Stimulated activated CD8-positive, alpha-beta memory T cell treated with anti-CD3 and anti-CD28 coated beads, Interleukin-7, amount 100 ng/mL, for 48 hours (primary cell): ENCODE results near the gene HDDC2.
"Not testable (repeated sequence)": the region's sequence is repeated elsewhere in the genome, so short reads cannot be mapped to it uniquely, and the experiment has no call there.

ENCODE experiments used
- DNase-seq, 2 donors: peaks; one replicate each; pipeline ENCODE4 v3.0.0-alpha.2; 2020; ENCODE audit warnings: low read depth in 1 of 2; ENCODE audit errors: extremely low read depth in 1 of 2

Gene HDDC2

GRCh38 chr6:125307150-125307838, 5.5 kb upstream of the HDDC2 start:
- no peak for DNase-seq

DNA sequence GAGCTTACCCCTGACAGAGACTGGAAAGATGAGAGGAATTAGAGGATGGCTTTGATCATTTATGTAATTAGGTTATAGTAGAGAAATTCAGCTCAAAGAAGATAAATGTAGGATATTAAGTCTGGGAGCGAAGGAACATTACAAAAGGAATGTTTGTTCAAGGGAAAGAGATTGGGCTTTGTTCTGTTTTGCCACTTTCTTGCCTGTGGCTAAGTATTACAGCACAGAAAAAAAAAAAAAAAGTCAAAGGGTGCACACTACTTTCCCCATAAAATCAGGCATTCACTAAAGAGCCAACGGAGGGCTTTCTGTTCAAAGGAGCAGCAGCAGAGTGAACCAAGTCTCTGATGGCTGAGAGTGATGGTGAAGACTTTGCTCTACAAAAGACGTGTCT, 5.0 kb upstream of the HDDC2 start:
- DNase-seq: no peak

- DNase-seq: no peak
Measured at GRCh38 chr6:125304970-125305660, 3.3 kb upstream of the HDDC2 start.

GRCh38 chr6:125303512-125303854, 1.7 kb upstream of the HDDC2 start:
- no peak for DNase-seq

- no peak for DNase-seq
Measured at GRCh38 chr6:125302840-125303511, 1.2 kb upstream of the HDDC2 start.

DNA sequence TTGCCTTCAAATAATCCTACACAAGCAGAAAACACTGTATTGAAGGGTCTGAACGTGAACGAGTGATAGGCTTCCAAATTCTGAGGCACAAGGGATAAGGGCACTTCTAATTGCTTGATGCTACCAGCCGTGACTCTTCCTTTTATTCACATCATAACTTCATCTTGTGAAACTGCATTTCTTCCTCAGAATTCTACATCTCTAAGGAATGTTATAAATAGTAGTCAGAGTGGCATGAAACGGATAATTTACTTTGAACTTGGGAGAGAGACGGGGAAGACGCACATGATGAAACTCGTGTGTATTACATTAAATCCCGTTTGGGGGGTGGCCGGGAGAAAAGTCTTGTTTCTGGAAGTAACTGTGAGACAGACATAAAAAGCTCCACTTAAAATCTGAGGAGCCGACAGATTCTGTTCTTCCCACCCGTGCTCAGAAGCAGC, 754 bp downstream of the HDDC2 start:
- DNase-seq: no peak

DNA sequence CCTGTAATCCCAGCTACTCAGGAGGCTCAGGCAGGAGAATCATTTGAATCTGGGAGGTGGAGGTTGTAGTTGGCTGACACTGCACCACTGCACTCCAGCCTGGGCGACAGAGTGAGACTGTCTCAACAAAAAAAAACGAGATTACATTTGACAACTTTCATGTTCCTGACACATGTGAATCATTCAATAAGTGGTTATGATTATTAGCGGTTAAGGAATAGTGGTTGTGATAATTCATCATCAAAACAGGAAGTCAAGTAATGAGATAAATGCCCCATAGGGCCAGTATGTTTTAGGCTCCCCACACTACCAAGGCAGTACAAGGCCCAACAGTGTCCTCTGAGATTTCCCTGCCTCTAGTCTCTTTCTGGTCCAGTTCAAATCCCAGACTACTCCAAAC, 2.5 kb downstream of the HDDC2 start:
- no peak for DNase-seq

- DNase-seq: no peak
Measured at GRCh38 chr6:125296471-125296870, 5.3 kb downstream of the HDDC2 start.

GRCh38 chr6:125294925-125295324, 6.8 kb downstream of the HDDC2 start:
- no peak for DNase-seq

GRCh38 chr6:125294036-125294435, 7.7 kb downstream of the HDDC2 start:
- DNase-seq: no peak

- no peak for DNase-seq
Measured at GRCh38 chr6:125293587-125293986, 8.2 kb downstream of the HDDC2 start.

DNA sequence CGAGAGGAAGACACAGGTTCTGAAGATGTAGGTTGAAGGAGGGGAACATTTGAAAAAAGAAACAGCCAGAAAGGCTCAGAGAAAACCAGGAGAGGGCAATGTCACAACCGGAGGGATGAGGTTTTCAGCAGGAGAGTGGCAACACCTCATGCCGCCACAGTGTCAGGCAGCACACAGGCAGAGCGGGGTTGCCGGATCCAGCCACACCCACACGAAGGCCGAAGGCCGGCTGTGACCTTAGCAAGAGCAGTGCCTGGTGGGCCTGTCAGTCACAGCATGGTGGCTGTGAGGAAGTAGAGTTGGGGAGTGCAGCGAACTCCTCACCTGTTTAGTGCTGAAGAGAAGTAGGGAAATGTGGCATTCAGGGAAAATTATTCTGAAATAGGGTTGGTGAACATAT, 14.0 kb downstream of the HDDC2 start:
- DNase-seq: no peak

DNA sequence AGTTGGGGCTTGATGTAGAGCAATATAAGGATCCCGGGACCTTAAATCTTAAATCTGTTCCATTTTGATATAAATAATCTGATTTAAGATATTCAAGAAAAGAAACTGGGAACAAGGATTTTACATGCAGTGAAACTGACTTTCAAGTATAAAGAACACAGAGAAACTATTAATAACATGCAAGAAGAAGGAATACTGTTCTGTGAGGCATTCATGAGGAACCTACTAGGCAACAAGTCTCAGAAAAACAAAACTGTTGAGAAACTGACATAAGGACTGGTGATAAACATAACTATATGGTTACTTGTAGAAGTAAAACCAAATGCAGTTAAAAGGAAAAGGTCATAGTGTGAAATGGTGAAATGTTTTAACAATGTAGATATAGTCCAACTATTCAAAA, 15.8 kb downstream of the HDDC2 start:
- DNase-seq: no peak

DNA sequence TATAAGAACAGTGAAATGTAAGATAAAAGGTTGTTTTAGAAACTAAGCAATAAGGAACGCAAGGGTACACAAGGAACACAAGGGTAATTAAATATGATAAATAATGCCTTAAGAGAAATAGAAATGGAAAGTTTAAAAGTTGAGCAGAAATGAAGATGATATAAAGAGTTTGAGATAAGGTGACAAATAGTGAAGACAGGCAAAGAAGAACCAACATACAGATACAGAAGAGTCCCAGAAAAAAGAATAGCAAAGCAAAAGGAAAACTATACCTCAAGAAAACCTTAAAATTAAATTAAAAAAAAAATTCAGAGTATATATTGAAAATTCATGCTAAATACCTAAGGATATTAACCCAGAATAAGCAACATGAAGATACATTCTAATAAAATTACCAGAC, 16.4 kb downstream of the HDDC2 start:
- DNase-seq: no peak

DNA sequence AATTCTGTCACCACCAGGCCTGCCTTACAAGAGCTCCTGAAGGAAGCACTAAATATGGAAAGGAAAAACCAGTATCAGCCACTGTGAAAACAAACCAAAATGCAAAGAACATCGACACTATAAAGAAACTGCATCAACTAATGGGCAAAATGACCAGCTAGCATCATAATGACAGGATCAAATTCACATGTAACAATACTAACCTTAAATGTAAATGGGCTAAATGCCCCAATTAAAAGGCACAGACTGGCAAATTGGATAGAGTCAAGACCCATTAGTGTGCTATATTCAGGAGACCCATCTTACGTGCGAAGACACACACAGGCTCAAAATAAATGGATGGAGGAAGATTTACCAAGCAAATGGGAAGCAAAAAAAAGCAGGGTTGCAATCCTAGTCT, 19.3 kb downstream of the HDDC2 start:
- DNase-seq: not testable (repeated sequence)

DNA sequence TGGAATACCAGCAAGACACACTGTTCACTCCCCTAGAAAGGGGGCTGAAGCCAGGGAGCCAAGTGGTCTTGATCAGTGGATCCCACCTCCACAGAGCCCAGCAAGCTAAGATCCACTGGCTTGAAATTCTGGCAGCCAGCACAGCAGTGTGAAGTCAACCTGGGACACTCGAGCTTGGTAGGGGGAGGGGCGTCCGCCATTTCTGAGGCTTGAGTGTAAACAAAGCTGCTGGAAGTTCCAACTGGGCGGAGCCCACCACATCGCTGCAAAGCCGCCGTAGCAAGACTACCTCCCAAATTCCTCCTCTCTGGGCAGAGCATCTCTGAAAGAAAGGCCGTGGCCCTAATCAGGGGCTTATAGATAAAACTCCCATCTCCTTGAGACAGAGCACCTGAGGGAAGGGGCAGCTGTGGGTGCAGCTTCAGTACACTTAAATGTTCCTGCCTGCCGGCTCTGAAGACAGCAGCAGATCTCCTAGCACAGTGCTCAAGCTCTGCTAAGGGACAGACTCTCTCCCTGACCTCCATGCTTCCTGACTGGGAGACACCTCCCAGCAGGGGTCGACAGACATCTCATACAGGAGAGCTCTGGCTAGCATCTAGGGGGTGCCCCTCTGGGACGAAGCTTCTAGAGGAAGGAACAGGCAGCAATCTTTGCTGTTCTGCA, 21.3 kb downstream of the HDDC2 start:
- not testable (repeated sequence) for DNase-seq

- DNase-seq: no peak
Measured at GRCh38 chr6:125279961-125280360, 21.8 kb downstream of the HDDC2 start.

- DNase-seq: no peak
Measured at GRCh38 chr6:125277838-125278237, 23.9 kb downstream of the HDDC2 start.

GRCh38 chr6:125275779-125276178, 26.0 kb downstream of the HDDC2 start:
- no peak for DNase-seq

- no peak for DNase-seq
Measured at GRCh38 chr6:125274935-125275334, 26.8 kb downstream of the HDDC2 start.

DNA sequence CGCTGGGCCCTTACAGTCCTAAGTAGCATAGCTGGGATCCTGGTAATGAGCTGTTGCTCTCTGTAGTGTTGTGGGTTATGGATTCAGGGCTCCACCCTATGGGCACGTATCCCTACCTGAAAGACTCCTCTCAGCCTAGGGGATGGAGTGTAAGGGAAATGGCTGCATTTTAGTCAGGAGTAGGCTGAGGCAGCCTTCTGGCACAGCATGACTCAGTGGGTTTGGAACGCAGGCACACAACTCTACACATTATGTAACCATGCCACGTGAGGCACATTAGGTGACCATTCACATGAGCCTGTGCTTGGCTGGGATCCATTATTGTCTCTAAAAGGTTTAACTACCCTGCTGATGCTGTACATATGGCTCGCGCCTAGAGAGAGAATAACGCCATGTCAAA, 27.8 kb downstream of the HDDC2 start:
- DNase-seq: no peak

DNA sequence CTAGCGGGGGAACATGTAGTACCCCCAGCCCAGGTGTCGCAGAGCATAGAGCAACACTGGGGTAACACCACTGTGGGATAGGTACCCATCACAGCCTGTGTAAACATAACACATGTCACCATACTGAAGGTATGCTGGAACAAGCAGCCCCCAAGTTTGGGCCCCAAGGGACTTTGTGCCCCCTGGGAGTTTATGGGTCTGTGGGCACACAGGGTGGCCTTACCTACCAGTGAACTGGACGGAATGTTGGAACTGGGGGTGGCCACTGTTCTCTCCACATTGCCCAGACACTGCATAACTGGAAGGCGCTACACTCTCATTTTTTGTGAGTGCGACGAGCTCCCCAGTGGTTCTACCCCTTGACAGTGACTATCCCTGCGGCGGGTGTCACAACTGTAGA, 28.5 kb downstream of the HDDC2 start:
- DNase-seq: no peak
